ENCODE data around the gene DCUN1D5.
A peak's percentile ranks its signal among the peaks of the same experiment; 100 is the strongest.

Gene DCUN1D5

DNA sequence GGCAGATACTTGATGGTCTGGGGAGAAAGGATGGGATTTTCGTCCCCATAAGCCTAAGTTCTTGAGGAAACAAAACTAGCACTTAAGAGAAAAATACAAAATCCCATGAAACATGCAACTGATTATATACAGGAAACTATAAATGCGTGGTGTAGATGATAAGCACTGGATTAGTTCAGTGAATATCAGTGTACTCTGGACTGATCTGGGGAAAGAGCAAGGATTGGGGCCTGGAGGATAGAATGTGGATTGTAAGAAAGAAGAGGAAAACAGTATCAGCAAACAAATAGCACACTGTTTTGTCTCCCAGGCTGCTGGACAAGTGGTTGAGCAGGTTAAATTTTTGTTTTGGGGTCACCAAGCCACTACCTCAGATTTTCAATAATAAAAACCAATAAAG lies 49.8 kb downstream of the DCUN1D5 start:
- no peak overlapping the region for H2BK5ac ChIP-seq (ENCODE audit: low read length)
- H3K4me3 ChIP-seq (ENCODE audit: low read length in 2 of 2): no peak overlapping the region
- no peak overlapping the region for H3K27ac ChIP-seq (replicated peaks; ENCODE audit: low read length)
- no peak overlapping the region for H2AK5ac ChIP-seq (ENCODE audit: low read depth, low read length)
- no peak overlapping the region for H2BK15ac ChIP-seq (ENCODE audit: low read length)
- no peak for DNase-seq (ENCODE audit: low spot score)
- no peak overlapping the region for H3K4ac ChIP-seq (ENCODE audit: low read length)
- H2BK120ac ChIP-seq (ENCODE audit: low read depth, low read length): no peak overlapping the region
- H3K23ac ChIP-seq (ENCODE audit: low read depth, low read length, poor library complexity): no peak overlapping the region
- H4K8ac ChIP-seq (ENCODE audit: low read depth, low read length): no peak overlapping the region
- H3K4me1 ChIP-seq (ENCODE audit: control insufficient read depth in 2 of 2, insufficient read depth in 1 of 2, low read depth in 1 of 2, low read length in 2 of 2): no peaks in the 10 kb centered on the region
- H4K91ac ChIP-seq (ENCODE audit: low read depth, low read length, poor library complexity): no peak overlapping the region
- no peaks in the 10 kb centered on the region for H3K27me3 ChIP-seq (ENCODE audit: control insufficient read depth in 3 of 3, insufficient read depth in 3 of 3, low read depth in 1 of 3, low read length in 3 of 3)
- H3K9me3 ChIP-seq (replicated peaks in 1 of 2; ENCODE audit: control insufficient read depth in 2 of 2, insufficient read depth in 1 of 2, low read depth in 1 of 2, low read length in 2 of 2): peaks cover 0 to under 1% of the 10 kb centered on the region in 2 donors
- WGBS, 2 donors (ENCODE audit: extremely low coverage in 2 of 2, insufficient read length in 2 of 2, insufficient replicate concordance in 1 of 2): no CpG with 5 or more reads among the region's 2 CpGs
- no peak overlapping the region for H2AFZ ChIP-seq (ENCODE audit: low read length)
- H2BK12ac ChIP-seq (ENCODE audit: low read length): no peak overlapping the region
- H3K9ac ChIP-seq (ENCODE audit: low read depth, low read length, poor library complexity): no peak overlapping the region
- H3K14ac ChIP-seq (ENCODE audit: low read length): no peak overlapping the region
- H3K4me2 ChIP-seq (ENCODE audit: insufficient read depth, low read length, poor library complexity, severe bottlenecking): no peak overlapping the region
- no peaks in the 10 kb centered on the region for H3K36me3 ChIP-seq (replicated peaks in 1 of 2; ENCODE audit: control insufficient read depth in 2 of 2, insufficient read depth in 2 of 2, low read length in 2 of 2)
- no peak overlapping the region for H3K18ac ChIP-seq (ENCODE audit: low read length)
- H3K79me1 ChIP-seq (ENCODE audit: low read depth, low read length): no peaks in the 10 kb centered on the region

DNA sequence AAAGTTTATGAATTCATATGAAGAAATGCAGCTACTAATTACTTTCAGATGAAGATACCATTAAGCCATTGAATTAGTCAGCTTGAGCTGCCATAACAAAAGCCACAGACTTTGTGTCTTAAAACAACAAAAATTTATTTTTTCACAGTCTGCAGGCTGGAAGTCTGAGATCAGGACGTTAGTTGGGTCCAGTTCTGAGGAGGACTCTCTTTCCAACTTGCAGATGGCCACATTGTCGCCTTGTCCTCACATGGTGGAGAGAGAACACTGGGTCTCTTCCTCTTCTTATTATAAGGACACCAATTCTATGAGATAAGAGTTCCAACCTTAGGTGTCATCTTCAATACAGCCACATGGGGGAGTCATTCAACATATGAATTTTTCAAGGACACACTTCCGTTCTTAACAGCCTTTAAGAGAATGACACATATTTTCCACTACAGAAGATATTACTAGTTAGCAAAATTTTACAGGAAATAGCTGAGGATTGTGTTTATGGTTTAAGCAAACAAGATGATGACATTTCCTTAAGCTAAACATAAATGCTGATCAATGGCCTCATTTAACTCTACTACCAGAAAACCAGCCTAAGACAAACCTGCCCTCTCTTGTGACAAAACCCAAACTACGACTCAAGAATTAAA lies 56.0 kb downstream of the DCUN1D5 start:
- H3K9ac ChIP-seq (ENCODE audit: low read depth, low read length, poor library complexity): no peak overlapping the region
- H3K4me2 ChIP-seq (ENCODE audit: insufficient read depth, low read length, poor library complexity, severe bottlenecking): no peak overlapping the region
- H3K18ac ChIP-seq (ENCODE audit: low read length): no peak overlapping the region
- WGBS, 2 donors (ENCODE audit: extremely low coverage in 2 of 2, insufficient read length in 2 of 2, insufficient replicate concordance in 1 of 2): no CpG with 5 or more reads among the region's 4 CpGs
- H3K36me3 ChIP-seq (replicated peaks in 1 of 2; ENCODE audit: control insufficient read depth in 2 of 2, insufficient read depth in 2 of 2, low read length in 2 of 2): no peaks in the 10 kb centered on the region
- H3K23ac ChIP-seq (ENCODE audit: low read depth, low read length, poor library complexity): no peak overlapping the region
- H3K14ac ChIP-seq (ENCODE audit: low read length): no peak overlapping the region
- no peaks in the 10 kb centered on the region for H3K4me1 ChIP-seq (ENCODE audit: control insufficient read depth in 2 of 2, insufficient read depth in 1 of 2, low read depth in 1 of 2, low read length in 2 of 2)
- H3K9me3 ChIP-seq (replicated peaks in 1 of 2; ENCODE audit: control insufficient read depth in 2 of 2, insufficient read depth in 1 of 2, low read depth in 1 of 2, low read length in 2 of 2): no peaks in the 10 kb centered on the region
- H3K27ac ChIP-seq (replicated peaks; ENCODE audit: low read length): no peak overlapping the region
- H2BK5ac ChIP-seq (ENCODE audit: low read length): no peak overlapping the region
- H2AK5ac ChIP-seq (ENCODE audit: low read depth, low read length): no peak overlapping the region
- H2AFZ ChIP-seq (ENCODE audit: low read length): peak overlapping the region; percentile 41
- no peaks in the 10 kb centered on the region for H3K27me3 ChIP-seq (ENCODE audit: control insufficient read depth in 3 of 3, insufficient read depth in 3 of 3, low read depth in 1 of 3, low read length in 3 of 3)
- H2BK15ac ChIP-seq (ENCODE audit: low read length): no peak overlapping the region
- no peak overlapping the region for H2BK120ac ChIP-seq (ENCODE audit: low read depth, low read length)
- H3K4me3 ChIP-seq (ENCODE audit: low read length in 2 of 2): no peak overlapping the region
- H3K4ac ChIP-seq (ENCODE audit: low read length): no peak overlapping the region
- no peak overlapping the region for H2BK12ac ChIP-seq (ENCODE audit: low read length)
- no peak overlapping the region for H4K91ac ChIP-seq (ENCODE audit: low read depth, low read length, poor library complexity)
- no peak overlapping the region for H4K8ac ChIP-seq (ENCODE audit: low read depth, low read length)
- H3K79me1 ChIP-seq (ENCODE audit: low read depth, low read length): no peaks in the 10 kb centered on the region
- DNase-seq (ENCODE audit: low spot score): peak; percentile 24

- no peaks in the 10 kb centered on the region for H3K4me1 ChIP-seq (ENCODE audit: control insufficient read depth in 2 of 2, insufficient read depth in 1 of 2, low read depth in 1 of 2, low read length in 2 of 2)
- DNase-seq (ENCODE audit: low spot score): no peak
- H3K4me3 ChIP-seq (ENCODE audit: low read length in 2 of 2): no peak overlapping the region
- H4K91ac ChIP-seq (ENCODE audit: low read depth, low read length, poor library complexity): no peak overlapping the region
- no peak overlapping the region for H4K8ac ChIP-seq (ENCODE audit: low read depth, low read length)
- no peaks in the 10 kb centered on the region for H3K27me3 ChIP-seq (ENCODE audit: control insufficient read depth in 3 of 3, insufficient read depth in 3 of 3, low read depth in 1 of 3, low read length in 3 of 3)
- H3K4me2 ChIP-seq (ENCODE audit: insufficient read depth, low read length, poor library complexity, severe bottlenecking): no peak overlapping the region
- no peaks in the 10 kb centered on the region for H3K36me3 ChIP-seq (replicated peaks in 1 of 2; ENCODE audit: control insufficient read depth in 2 of 2, insufficient read depth in 2 of 2, low read length in 2 of 2)
- H3K9me3 ChIP-seq (replicated peaks in 1 of 2; ENCODE audit: control insufficient read depth in 2 of 2, insufficient read depth in 1 of 2, low read depth in 1 of 2, low read length in 2 of 2): no peaks in the 10 kb centered on the region
- no peak overlapping the region for H2AK5ac ChIP-seq (ENCODE audit: low read depth, low read length)
- no peak overlapping the region for H3K4ac ChIP-seq (ENCODE audit: low read length)
- no peak overlapping the region for H2BK12ac ChIP-seq (ENCODE audit: low read length)
- no peak overlapping the region for H2BK120ac ChIP-seq (ENCODE audit: low read depth, low read length)
- H3K79me1 ChIP-seq (ENCODE audit: low read depth, low read length): no peaks in the 10 kb centered on the region
- no peak overlapping the region for H3K9ac ChIP-seq (ENCODE audit: low read depth, low read length, poor library complexity)
- no peak overlapping the region for H2BK15ac ChIP-seq (ENCODE audit: low read length)
- H3K14ac ChIP-seq (ENCODE audit: low read length): no peak overlapping the region
- H3K27ac ChIP-seq (replicated peaks; ENCODE audit: low read length): no peak overlapping the region
- no peak overlapping the region for H3K18ac ChIP-seq (ENCODE audit: low read length)
- H2BK5ac ChIP-seq (ENCODE audit: low read length): no peak overlapping the region
- no peak overlapping the region for H3K23ac ChIP-seq (ENCODE audit: low read depth, low read length, poor library complexity)
- H2AFZ ChIP-seq (ENCODE audit: low read length): no peak overlapping the region
Measured at GRCh38 chr11:103035216-103035615, 56.7 kb downstream of the DCUN1D5 start.

DNA sequence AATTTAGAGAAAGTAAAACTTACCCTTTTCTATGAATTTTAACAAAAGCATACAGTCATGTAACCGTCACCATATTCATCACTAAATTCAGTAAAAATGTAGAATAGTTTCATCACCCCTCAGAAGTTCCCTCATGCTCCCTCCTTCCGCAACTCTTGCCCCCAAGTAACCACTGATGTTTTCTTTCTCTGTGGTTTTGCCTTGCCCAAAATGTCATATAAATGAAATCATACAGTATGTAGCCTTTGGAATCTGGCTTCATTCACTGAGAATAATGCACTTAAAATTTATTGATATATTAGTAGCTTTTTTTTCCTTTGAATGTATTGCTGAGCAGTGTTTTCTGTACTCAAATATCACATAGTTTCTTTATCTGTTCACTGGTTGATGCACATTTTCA lies 60.1 kb downstream of the DCUN1D5 start:
- H2BK15ac ChIP-seq (ENCODE audit: low read length): no peak overlapping the region
- no peak overlapping the region for H3K9ac ChIP-seq (ENCODE audit: low read depth, low read length, poor library complexity)
- H3K9me3 ChIP-seq (replicated peaks in 1 of 2; ENCODE audit: control insufficient read depth in 2 of 2, insufficient read depth in 1 of 2, low read depth in 1 of 2, low read length in 2 of 2): no peaks in the 10 kb centered on the region
- no peak overlapping the region for H4K91ac ChIP-seq (ENCODE audit: low read depth, low read length, poor library complexity)
- no peak overlapping the region for H2AK5ac ChIP-seq (ENCODE audit: low read depth, low read length)
- no peak overlapping the region for H3K14ac ChIP-seq (ENCODE audit: low read length)
- H3K36me3 ChIP-seq (replicated peaks in 1 of 2; ENCODE audit: control insufficient read depth in 2 of 2, insufficient read depth in 2 of 2, low read length in 2 of 2): no peaks in the 10 kb centered on the region
- H3K18ac ChIP-seq (ENCODE audit: low read length): no peak overlapping the region
- H2BK12ac ChIP-seq (ENCODE audit: low read length): no peak overlapping the region
- no peak overlapping the region for H2BK120ac ChIP-seq (ENCODE audit: low read depth, low read length)
- H2BK5ac ChIP-seq (ENCODE audit: low read length): no peak overlapping the region
- no CpG with 5 or more reads among the region's 2 CpGs for WGBS, 2 donors (ENCODE audit: extremely low coverage in 2 of 2, insufficient read length in 2 of 2, insufficient replicate concordance in 1 of 2)
- DNase-seq (ENCODE audit: low spot score): no peak
- H3K4me3 ChIP-seq (ENCODE audit: low read length in 2 of 2): no peak overlapping the region
- no peak overlapping the region for H3K23ac ChIP-seq (ENCODE audit: low read depth, low read length, poor library complexity)
- no peaks in the 10 kb centered on the region for H3K4me1 ChIP-seq (ENCODE audit: control insufficient read depth in 2 of 2, insufficient read depth in 1 of 2, low read depth in 1 of 2, low read length in 2 of 2)
- no peaks in the 10 kb centered on the region for H3K27me3 ChIP-seq (ENCODE audit: control insufficient read depth in 3 of 3, insufficient read depth in 3 of 3, low read depth in 1 of 3, low read length in 3 of 3)
- H2AFZ ChIP-seq (ENCODE audit: low read length): no peak overlapping the region
- H4K8ac ChIP-seq (ENCODE audit: low read depth, low read length): no peak overlapping the region
- no peak overlapping the region for H3K4me2 ChIP-seq (ENCODE audit: insufficient read depth, low read length, poor library complexity, severe bottlenecking)
- no peaks in the 10 kb centered on the region for H3K79me1 ChIP-seq (ENCODE audit: low read depth, low read length)
- H3K27ac ChIP-seq (replicated peaks; ENCODE audit: low read length): no peak overlapping the region
- no peak overlapping the region for H3K4ac ChIP-seq (ENCODE audit: low read length)

All from neuronal stem cell (in vitro differentiated cells).